MM.1S (cell line): ENCODE data around the gene UBTD1.

Experiments
- EZH2 ChIP-seq: fragments of 300-600 bp; sonication (generic); optimal IDR thresholded peaks from 2 replicates; pipeline ENCODE3; 2017; ENCODE audit warnings: low read depth, mild to moderate bottlenecking, antibody characterized with exemption, low read length, mixed read lengths
- TF ChIP-seq, protein P1 (sequence below): fragments of 300-600 bp; sonication (generic); IDR thresholded peaks from 2 replicates; pipeline ENCODE4 v1.5.1; 2016; ENCODE audit warnings: antibody characterized with exemption, low read length, mixed read lengths

DNA sequence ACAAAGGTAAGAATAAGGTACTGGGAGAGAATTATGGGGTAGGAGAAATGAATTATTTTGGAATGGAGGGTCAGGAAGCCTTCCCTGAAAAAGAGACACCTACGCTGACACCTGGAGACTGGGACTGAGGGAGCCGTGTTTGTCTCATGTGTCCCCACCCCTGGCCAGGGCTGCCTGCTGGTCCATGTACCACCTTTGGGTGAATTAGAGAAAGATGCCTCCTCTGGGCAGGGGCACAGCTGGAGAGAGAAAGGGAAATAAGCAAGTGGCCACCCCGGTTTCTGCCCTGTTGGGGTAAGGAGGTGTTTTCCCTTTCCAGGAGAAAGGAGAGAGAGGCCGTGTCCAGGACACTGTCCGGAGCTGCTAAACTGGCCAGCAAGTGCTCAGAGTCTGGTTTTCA, 21.8 kb downstream of the UBTD1 start:
- TF ChIP-seq, protein P1, sequence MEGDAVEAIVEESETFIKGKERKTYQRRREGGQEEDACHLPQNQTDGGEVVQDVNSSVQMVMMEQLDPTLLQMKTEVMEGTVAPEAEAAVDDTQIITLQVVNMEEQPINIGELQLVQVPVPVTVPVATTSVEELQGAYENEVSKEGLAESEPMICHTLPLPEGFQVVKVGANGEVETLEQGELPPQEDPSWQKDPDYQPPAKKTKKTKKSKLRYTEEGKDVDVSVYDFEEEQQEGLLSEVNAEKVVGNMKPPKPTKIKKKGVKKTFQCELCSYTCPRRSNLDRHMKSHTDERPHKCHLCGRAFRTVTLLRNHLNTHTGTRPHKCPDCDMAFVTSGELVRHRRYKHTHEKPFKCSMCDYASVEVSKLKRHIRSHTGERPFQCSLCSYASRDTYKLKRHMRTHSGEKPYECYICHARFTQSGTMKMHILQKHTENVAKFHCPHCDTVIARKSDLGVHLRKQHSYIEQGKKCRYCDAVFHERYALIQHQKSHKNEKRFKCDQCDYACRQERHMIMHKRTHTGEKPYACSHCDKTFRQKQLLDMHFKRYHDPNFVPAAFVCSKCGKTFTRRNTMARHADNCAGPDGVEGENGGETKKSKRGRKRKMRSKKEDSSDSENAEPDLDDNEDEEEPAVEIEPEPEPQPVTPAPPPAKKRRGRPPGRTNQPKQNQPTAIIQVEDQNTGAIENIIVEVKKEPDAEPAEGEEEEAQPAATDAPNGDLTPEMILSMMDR = no peak
- TF ChIP-seq EZH2 = no peak
